ENCODE results near the gene ADIPOR2.
"Not testable (repeated sequence)": the region's sequence is repeated elsewhere in the genome, so short reads cannot be mapped to it uniquely, and the experiment has no call there.

Gene ADIPOR2

DNA sequence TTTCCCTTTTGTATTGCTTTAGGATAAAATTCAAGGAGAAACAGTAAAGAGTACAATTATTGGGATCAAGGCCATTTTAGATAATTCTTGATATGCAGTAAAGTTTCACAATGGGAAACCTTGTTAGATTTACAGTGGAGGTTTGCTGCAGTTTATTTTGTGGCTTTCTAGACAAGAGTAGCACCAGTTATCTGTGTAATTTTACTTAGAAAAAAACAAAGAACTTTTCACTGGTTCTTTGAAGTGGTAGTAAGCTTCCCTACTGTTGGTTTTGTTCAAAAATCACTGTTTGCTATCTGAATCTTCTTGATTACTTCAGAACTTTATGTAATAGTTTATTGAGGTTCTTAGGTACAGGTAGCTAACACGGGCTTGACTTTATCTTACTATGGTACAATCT lies 42.0 kb downstream of the ADIPOR2 start:
- no peak for DNase-seq (ENCODE audit: low read depth in 2 of 2)

DNA sequence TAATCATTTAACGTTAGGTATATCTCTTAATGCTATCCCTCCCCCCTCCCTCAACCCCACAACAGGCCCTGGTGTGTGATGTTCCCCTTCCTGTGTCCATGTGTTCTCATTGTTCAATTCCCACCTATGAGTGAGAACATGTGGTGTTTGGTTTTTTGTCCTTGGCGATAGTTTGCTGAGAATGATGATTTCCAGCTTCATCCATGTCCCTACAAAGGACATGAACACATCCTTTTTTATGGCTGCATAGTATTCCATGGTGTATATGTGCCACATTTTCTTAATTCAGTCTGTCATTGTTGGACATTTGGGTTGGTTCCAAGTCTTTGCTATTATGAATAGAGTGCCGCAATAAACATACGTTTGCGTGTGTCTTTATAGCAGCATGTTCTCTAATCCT lies 42.8 kb downstream of the ADIPOR2 start:
- not testable (repeated sequence) for DNase-seq (ENCODE audit: low read depth in 2 of 2)

DNA sequence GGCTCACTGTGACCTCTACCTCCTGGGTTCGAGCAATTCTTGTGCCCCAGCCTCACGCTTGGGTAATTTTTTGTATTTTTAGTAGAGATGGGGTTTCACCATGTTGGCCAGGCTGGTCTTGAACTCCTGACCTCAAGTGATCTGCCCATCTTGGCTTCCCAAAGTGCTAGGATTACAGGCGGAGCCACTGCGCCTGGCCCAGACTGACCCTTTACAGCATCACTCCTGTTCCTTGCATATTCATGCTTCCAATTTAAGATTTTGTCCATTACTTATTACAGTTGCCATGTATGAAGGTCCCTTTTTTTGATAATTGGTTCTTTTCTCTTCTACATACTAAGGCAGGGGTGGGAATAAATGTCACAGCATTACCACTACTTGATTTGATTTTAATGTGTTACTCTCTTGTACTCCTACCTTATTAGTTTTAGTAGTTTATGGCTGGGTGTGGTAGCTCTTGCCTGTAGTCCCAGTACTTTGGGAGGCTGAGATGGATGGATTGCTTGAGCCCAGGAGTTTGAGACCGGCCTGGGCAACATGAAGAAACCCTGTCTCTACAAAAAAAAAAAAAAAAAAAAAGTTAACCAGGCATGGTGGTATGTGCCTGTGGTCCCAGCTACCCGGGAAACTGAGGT lies 46.9 kb downstream of the ADIPOR2 start:
- DNase-seq (ENCODE audit: low read depth in 2 of 2) = no peak

DNA sequence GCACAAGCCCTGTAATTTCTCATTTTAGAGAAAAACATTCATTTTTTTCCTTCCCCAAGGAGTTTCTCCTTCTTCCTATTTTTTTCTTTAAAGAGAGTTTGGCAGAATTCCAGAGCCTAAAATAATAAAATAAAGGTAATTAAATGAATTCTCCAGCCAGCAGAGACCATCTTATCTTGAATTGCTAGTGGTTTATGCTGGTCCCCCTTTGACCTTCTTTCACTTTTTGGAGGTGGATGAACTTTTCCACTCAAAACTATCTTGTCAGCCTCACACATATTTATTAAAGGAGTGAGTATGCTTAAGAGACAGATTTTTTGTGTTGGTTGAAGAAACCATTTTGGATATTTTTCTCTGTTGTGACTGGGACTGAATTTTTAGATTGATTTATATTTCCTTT lies 47.6 kb downstream of the ADIPOR2 start:
- no peak for DNase-seq (ENCODE audit: low read depth in 2 of 2)

DNA sequence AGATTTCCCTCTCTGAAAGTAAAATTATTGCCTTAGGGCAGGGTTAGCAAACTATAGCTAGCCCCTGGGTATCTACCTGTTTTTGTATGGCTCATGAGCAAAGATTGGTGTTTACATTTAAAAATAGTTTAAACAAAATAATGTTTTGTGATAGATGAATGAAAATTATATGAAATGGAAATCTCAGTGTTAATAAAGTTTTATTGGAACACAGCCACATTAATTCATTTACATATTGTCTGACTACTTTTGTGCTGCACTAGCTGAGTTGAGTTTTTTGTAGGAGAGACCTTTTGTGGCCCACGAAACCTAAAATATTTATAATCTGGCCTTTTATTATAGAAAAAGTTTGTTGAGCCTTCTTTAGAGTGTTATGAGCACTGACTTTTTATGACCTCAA lies 48.5 kb downstream of the ADIPOR2 start:
- no peak for DNase-seq (ENCODE audit: low read depth in 2 of 2)

DNA sequence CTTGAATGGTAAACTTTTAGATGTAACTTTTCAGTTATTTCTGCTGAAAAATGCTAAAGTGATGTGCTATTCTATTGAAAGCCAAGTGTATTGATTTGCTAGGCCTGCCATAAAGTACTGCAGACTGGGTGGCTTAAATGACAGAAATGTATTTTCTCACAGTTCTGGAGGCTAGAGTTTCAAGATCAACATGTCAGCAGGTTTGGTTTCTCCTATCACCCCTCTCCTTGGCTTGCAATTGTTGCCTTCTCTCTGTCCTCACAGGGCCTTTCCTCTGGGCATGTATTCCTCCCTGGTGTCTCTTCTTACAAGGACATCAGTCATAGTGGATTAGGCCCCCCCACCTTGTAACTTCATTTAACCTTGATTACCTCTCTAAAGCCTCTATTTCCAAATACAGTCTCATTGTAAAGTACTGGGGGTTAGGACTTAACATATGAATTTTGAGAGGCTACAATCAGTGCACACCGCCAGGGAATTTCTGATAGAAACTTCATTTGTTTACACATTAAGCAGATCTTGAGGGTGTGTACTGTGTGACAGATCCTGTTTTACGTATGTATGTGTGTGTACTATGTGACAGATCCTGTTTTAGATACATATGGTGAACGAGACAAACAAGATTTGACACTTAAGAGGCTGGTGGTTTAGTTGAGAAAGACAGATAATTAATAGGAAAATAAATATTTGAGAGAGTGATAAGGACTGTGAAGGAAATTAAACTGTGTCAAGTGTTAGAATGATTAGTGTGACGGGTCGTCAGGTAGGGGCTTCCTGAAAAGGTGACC lies 49.5 kb downstream of the ADIPOR2 start:
- no peak for DNase-seq (ENCODE audit: low read depth in 2 of 2)

DNA sequence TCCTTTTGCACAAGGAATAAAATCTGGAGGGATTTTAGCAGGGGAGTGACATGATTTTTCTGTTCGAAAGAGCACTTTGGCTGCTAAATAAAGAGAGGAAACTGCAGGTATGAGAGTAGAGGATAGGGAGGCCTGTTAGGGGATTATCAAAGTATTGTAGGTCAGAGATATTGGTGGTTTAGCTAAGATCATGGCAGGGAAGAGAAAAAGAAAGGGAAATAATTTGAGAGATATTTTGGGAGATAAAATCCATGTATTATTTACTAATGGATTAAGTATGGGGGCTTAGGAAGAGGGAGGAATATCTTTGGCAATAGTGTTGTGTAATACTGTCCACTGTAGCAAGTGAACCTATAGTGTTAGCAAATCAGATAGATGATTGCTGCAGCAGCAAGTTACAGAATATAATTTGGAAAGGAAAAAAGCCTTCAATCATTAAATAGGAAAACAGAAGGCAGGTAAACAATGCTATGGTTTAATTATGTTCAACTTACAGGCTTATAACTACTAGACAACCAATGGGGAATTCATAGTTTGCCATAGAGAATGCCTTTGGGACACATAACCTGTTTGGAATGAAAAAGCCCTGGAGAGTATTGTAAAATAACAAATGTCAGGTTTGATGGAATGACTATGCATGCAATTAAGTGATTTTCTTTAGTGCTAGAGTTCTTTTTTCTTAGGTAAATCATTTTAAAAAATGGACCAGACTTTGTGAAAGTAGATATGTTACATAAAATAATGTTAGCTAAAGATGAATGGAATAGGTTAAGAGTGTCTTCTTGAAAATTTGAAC lies 50.5 kb downstream of the ADIPOR2 start:
- no peak for DNase-seq (ENCODE audit: low read depth in 2 of 2)

- no peak for DNase-seq (ENCODE audit: low read depth in 2 of 2)
These were observed 54.1 kb downstream of the ADIPOR2 start for GRCh38 chr12:1744932-1745331.

DNA sequence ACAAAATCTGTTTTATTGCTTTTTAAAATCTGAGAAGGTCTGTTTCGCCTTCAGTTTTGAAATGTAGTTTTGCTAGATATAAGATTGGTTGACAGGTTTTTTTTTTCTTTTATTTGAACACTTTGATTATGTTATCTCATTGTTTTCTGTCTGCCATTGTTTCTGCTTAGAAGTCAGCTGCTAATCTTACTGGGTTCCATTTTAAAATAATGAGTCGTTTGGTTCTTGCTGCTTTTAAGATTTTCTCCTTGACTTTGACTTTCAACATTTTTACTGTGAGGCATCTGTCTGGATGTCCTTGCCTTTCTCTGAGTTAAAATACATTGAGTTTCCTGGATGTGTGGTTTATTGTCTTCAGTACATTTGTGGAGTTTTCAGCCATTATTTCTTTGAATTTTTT lies 56.7 kb downstream of the ADIPOR2 start:
- DNase-seq (ENCODE audit: low read depth in 2 of 2) = no peak

GRCh38 chr12:1749019-1749418 lies 58.1 kb downstream of the ADIPOR2 start:
- no peak for DNase-seq (ENCODE audit: low read depth in 2 of 2)

DNA sequence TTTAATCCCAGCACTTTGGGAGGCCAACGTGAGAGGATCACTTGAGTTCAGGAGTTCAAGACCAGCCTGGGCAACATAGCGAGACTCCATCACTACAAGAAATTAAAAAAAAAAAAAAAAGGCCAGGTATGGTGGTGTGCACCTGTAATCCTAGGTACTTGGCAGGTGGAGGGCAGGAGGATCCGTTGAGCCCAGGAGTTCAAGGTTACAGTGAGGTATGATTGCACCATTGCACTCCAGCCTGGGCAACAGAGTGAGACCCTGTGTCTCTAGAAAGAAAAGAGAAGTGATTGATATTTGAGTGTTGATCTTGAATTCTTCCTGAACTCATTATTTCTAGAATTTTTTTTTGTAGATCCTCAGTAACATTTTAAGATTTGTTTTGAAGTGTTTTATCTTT lies 59.4 kb downstream of the ADIPOR2 start:
- DNase-seq (ENCODE audit: low read depth in 2 of 2) = no peak

GRCh38 chr12:1758376-1758775 lies 67.5 kb downstream of the ADIPOR2 start:
- DNase-seq (ENCODE audit: low read depth in 2 of 2) = no peak

DNA sequence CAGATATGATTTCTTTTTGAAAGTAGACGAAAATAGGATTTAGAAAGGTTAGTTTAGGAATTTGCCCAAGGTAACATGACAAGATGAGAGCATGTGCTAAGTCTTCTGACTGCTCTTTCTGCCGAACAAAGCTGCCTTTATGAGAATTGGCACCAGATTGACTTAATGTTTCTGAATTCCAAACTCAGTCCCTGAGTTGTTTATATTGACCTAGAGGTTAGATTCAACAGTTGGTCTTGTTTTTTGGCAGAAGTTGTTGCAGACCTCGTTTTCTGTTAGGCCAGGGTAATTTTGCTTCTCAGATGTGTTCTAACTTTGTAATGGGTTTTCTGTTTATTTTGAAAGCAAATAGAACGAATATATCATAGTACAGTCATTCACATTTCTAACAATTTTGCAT lies 68.0 kb downstream of the ADIPOR2 start:
- no peak for DNase-seq (ENCODE audit: low read depth in 2 of 2)

- no peak for DNase-seq (ENCODE audit: low read depth in 2 of 2)
These were observed 69.9 kb downstream of the ADIPOR2 start for GRCh38 chr12:1760566-1761382.

GRCh38 chr12:1761857-1762256 lies 71.0 kb downstream of the ADIPOR2 start:
- no peak for DNase-seq (ENCODE audit: low read depth in 2 of 2)

DNA sequence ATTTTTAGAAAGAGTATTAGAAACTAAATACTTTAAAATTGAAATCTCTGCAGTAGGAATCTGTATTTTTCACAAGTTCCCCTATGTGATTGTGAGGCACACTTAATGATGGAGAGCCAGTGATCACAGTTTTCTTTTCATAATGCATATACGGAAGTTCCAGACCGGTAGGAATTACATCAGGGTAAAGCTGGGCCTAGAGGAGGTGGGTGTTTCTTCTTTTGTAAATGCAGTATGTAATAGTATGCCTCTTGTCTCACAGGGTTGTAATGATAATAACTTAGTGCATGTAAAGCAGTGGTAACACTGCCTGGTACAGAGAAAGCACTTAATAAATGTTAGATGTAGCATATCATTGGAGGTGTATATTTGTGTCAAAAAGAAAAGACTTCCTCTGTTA lies 72.3 kb downstream of the ADIPOR2 start:
- DNase-seq (ENCODE audit: low read depth in 2 of 2) = no peak

DNA sequence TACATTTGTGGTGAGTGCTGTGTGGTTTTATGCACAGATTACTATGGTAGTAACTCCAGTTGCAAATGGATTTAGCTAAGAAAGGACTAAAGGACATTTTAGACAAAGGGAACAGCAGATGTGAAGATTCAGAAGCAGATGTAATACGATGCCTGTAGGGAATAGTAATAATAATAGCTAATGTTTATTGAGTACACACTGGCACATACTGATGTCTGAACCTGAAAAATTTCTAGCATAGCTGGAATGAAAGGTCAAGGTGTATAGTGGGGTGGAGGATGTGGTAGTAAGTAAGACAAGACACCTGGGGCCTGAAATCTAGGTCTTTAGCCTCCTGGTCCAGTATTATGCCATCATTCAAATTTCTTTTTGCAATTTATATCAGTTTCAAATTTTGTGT lies 75.2 kb downstream of the ADIPOR2 start:
- DNase-seq (ENCODE audit: low read depth in 2 of 2) = no peak

- no peak for DNase-seq (ENCODE audit: low read depth in 2 of 2)
These were observed 76.7 kb downstream of the ADIPOR2 start for GRCh38 chr12:1767407-1768090.

DNA sequence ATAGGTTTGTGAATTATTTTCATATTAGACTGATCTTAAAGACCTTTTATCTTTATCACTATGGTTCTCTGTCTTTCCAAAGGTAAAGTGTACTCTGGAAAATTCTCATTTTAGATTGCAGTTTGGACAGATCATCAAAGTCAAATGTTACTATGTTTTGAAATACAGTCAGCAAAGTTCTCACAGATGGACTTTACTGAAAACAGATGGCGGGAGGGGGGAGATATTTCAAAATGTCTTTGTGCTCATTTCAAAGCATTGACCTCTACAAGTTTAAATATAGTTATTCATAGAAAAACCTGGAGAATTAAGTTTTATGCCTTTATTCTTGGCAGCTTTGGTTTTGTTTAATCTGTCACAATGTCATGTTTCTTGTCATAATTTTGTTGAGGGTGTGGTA lies 77.7 kb downstream of the ADIPOR2 start:
- DNase-seq (ENCODE audit: low read depth in 2 of 2) = no peak

- no peak for DNase-seq (ENCODE audit: low read depth in 2 of 2)
These were observed 79.1 kb downstream of the ADIPOR2 start for GRCh38 chr12:1769809-1770494.

All from stimulated activated CD8-positive, alpha-beta memory T cell treated with anti-CD3 and anti-CD28 coated beads, Interleukin-7, amount 100 ng/mL, for 1 hour (primary cell).